OCI-LY7 (cell line): Measurements from ENCODE around the gene SLC16A13. TPM values are rescaled to one million over a fixed set of nuclear protein-coding genes. Genes with fewer than 3 reads are reported as not detected.

ENCODE experiments used
- BruUV-seq: library from RNA; stranded (reverse); fragments of 400-500 nt; replicated peaks from 2 replicates; lab custom pipeline; 2021; lab: Mats Ljungman, UMichigan
- CTCF ChIA-PET: fragments of 300-600 bp; sonication (Branson Sonifier 250); formaldehyde crosslinking; loops from one replicate; lab custom pipeline; 2022; ENCODE audit warnings: antibody characterized with exemption; ENCODE audit not compliant: unreplicated experiment; lab: Charles Lee
- POLR2A ChIA-PET: fragments of 300-600 bp; sonication (Branson Sonifier 250); formaldehyde crosslinking; loops from one replicate; lab custom pipeline; 2022; ENCODE audit warnings: antibody characterized with exemption; lab: Charles Lee
- DNase-seq: peaks from one replicate; pipeline ENCODE4 v3.0.0-alpha.2; 2015; ENCODE audit warnings: low spot score
- H2AFZ ChIP-seq: fragments of 200-600 bp; sonication (generic), shearing (Covaris generic); 2 replicates; pipeline ENCODE4 v1.6.1; 2014; ENCODE audit warnings: mild to moderate bottlenecking, antibody characterized with exemption, low read length, moderate library complexity
- H3K27ac ChIP-seq: fragments of 200-600 bp; sonication (generic); 2 replicates; pipeline ENCODE4 v1.5.1; 2014; ENCODE audit warnings: mixed run types, low read depth, mild to moderate bottlenecking, moderate library complexity, low read length, inconsistent platforms; ENCODE audit not compliant: poor library complexity, severe bottlenecking
- H3K36me3 ChIP-seq: fragments of 200-600 bp; sonication (generic); 2 replicates; pipeline ENCODE4 v1.6.1; 2014; ENCODE audit warnings: mild to moderate bottlenecking, antibody characterized with exemption, low read length, moderate library complexity, mixed read lengths; ENCODE audit not compliant: insufficient read depth
- H3K4me1 ChIP-seq: fragments of 200-600 bp; sonication (generic); 2 replicates; pipeline ENCODE4 v1.5.1; 2014; ENCODE audit warnings: mild to moderate bottlenecking, low read length; ENCODE audit not compliant: insufficient read depth, poor library complexity, severe bottlenecking
- H3K4me2 ChIP-seq: fragments of 200-600 bp; sonication (generic); 2 replicates; pipeline ENCODE4 v1.6.1; 2014; ENCODE audit warnings: mild to moderate bottlenecking, low read length
- H3K4me3 ChIP-seq: fragments of 200-600 bp; sonication (generic); 2 replicates; pipeline ENCODE4 v1.5.1; 2014; ENCODE audit warnings: mild to moderate bottlenecking, low read depth, low read length; ENCODE audit not compliant: poor library complexity, severe bottlenecking
- H3K79me2 ChIP-seq: fragments of 200-600 bp; sonication (generic); 2 replicates; pipeline ENCODE4 v1.6.1; 2016; ENCODE audit warnings: low read depth, mild to moderate bottlenecking, low read length, moderate library complexity, mixed read lengths; ENCODE audit not compliant: insufficient read depth
- H3K9me2 ChIP-seq: fragments of 200-600 bp; sonication (generic); 2 replicates; pipeline ENCODE4 v1.6.1; 2016; ENCODE audit warnings: mild to moderate bottlenecking, low read length, mixed read lengths; ENCODE audit not compliant: insufficient read depth
- H3K9me3 ChIP-seq: fragments of 200-600 bp; sonication (generic); 2 replicates; pipeline ENCODE4 v1.6.1; 2014; ENCODE audit warnings: mild to moderate bottlenecking, mixed run types, low read length, mixed read lengths
- H4K20me1 ChIP-seq: fragments of 200-600 bp; sonication (generic); 2 replicates; pipeline ENCODE4 v1.6.1; 2014; ENCODE audit warnings: mild to moderate bottlenecking, antibody characterized with exemption, low read length, moderate library complexity, mixed read lengths; ENCODE audit not compliant: insufficient read depth
- EZH2phosphoT487 ChIP-seq: fragments of 200-600 bp; sonication (generic); IDR thresholded peaks from 2 replicates; pipeline ENCODE4 v1.6.1; 2018; ENCODE audit warnings: low read depth, borderline replicate concordance, mild to moderate bottlenecking, mixed run types, antibody characterized with exemption, low read length, moderate library complexity, mixed read lengths
- intact Hi-C: fragments of 100-400 bp; cut with micrococcal nuclease; formaldehyde crosslinking; loops from one replicate; pipeline ENCODE4 v1.10.0; 2022; ENCODE audit not compliant: unreplicated experiment
- total RNA-seq, 2 experiments: library from RNA; depleted of rRNA in 1 of 2; stranded (reverse); fragments of >200 nt in 1 of 2; shearing (Covaris generic) in 1 of 2; gene quantifications; 2 replicates each; pipeline ENCODE4 v1.2.3, GENCODE V29; 2014 to 2022
- TF ChIP-seq, protein P1 (sequence below): fragments of 200-600 bp; sonication (generic); conservative IDR thresholded peaks from 2 replicates; pipeline ENCODE4 v1.5.1; 2014; ENCODE audit warnings: mild to moderate bottlenecking, antibody characterized with exemption, low read length, moderate library complexity, mixed read lengths

Gene SLC16A13
- total RNA-seq, 2 experiments from 2014 or later, result 2.8 to 22.5 TPM

DNA sequence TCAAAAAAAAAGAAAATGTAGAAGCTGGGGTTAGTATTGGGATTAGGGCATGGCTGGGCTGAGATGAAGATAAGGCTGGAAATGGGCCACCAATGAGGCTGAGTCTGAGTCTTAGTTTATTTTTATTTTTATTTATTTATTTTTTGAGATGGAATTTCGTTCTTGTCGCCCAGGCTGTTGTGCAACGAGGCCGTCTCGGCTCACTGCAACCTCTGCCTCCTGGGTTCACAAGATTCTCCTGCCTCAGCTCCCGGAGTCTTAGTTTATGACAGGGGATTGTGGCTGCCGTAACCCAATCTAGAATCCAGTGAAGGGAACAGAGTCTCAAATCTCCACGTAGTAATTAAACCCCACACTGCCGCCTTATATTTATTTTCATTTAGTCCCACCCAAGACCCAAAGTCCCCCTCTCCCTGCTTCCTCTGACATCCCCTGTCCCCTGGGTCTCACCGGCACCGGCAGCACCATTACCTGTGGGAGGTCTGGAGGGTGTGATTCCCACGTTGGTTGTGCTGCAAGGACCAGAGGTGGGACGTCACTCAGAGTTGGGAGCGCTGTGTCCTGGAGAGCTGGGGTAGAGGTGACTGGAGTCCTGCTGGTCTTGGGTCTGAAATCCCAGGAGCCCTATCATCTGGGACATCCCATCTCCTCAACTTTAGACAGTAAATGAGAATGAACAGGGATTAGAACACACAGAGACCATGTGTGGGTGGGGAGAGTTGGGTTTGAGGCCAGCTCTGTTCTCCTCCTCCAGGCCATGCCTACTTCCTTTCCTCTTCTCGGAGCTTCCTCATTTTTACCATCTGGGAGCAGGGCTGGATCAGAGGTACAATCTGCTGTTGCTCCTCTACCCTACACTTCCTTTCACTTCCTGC lies 44.0 kb downstream of the SLC16A13 start, which contains the start of gene CLEC10A:
TSS of gene CLEC10A (minus strand) at position 671 of the 875 bp plus-strand sequence. CDS start 1,439 bp downstream, outside the sequence.
- Histone ChIP-seq H3K36me3 (no peaks in the 10 kb centered on the region), H3K4me3 (no peak within 1 kb of the TSS), H3K4me1 (no peaks in the 10 kb centered on the region), H3K4me2 (no peak within 1 kb of the TSS), H3K79me2 (no peaks in the 10 kb centered on the region), H3K9me3 (no peaks in the 10 kb centered on the region), H2AFZ (no peak within 1 kb of the TSS), H4K20me1 (no peaks in the 10 kb centered on the region), H3K9me2 (no peaks in the 10 kb centered on the region), H3K27ac (no peak within 1 kb of the TSS)
- intact Hi-C loops, result no loop called here
- ChIA-PET POLR2A (interaction anchor here (0.6 kb wide), 1 partner anchor 89 kb away, joined by 5 read pairs; no protein-coding TSS in a partner anchor), CTCF (no interaction called here)
- BruUV-seq, result no TSS peak
- no peak for DNase-seq
- TF ChIP-seq, protein P1, sequence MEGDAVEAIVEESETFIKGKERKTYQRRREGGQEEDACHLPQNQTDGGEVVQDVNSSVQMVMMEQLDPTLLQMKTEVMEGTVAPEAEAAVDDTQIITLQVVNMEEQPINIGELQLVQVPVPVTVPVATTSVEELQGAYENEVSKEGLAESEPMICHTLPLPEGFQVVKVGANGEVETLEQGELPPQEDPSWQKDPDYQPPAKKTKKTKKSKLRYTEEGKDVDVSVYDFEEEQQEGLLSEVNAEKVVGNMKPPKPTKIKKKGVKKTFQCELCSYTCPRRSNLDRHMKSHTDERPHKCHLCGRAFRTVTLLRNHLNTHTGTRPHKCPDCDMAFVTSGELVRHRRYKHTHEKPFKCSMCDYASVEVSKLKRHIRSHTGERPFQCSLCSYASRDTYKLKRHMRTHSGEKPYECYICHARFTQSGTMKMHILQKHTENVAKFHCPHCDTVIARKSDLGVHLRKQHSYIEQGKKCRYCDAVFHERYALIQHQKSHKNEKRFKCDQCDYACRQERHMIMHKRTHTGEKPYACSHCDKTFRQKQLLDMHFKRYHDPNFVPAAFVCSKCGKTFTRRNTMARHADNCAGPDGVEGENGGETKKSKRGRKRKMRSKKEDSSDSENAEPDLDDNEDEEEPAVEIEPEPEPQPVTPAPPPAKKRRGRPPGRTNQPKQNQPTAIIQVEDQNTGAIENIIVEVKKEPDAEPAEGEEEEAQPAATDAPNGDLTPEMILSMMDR, result no peak
- no peak for TF ChIP-seq EZH2phosphoT487

DNA sequence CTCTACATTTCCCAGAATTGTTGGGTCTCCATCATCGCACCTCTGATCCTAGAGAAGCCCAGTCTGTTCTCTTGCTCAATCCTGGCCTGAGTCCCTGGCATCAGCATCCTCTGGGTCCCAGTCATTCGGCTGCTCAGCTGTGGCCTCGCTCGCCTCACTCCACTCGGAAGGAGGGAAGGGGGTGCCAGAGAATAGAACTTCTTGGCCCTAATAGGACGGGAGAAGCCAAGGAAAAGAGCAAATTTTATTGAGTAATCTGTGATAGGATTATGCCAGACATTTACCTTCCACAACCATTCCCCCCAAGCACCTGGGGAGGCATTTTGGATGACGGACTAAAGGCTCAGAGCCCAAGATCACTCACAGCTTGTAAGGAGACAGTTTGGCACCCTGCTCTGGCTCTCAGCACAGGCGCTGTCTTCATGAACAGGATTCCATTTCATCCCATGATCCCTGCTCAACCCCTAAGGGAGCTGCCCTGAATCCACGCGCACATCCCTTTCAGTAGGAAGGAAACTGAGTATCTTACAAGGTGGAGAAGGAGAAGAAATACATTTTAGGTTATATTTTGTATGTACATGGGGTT lies 44.7 kb downstream of the SLC16A13 start:
- POLR2A ChIA-PET, result no interaction called here
- no peaks in the 10 kb centered on the region for H3K79me2 ChIP-seq
- H3K27ac ChIP-seq, result no peak overlapping the region
- H4K20me1 ChIP-seq, result no peaks in the 10 kb centered on the region
- no peaks in the 10 kb centered on the region for H3K36me3 ChIP-seq
- no peaks in the 10 kb centered on the region for H3K9me3 ChIP-seq
- DNase-seq, result no peak
- BruUV-seq, result no TSS peak
- intact Hi-C loops, result no loop called here
- no peaks in the 10 kb centered on the region for H3K9me2 ChIP-seq
- CTCF ChIA-PET, result interaction anchor here (0.6 kb wide), 1 partner anchor 347 kb away, joined by 3 read pairs; no protein-coding TSS in a partner anchor
- no peak overlapping the region for H3K4me3 ChIP-seq
- H3K4me1 ChIP-seq, result no peaks in the 10 kb centered on the region
- no peak overlapping the region for H2AFZ ChIP-seq
- H3K4me2 ChIP-seq, result no peak overlapping the region
- TF ChIP-seq, protein P1, result no peak
- no peak for TF ChIP-seq EZH2phosphoT487
